Mononuclear cell (primary cell): Measurements from ENCODE around the gene PTPRK. TPM values are rescaled to one million over a fixed set of nuclear protein-coding genes. Genes with fewer than 3 reads are reported as not detected.

ENCODE experiments used
- H3K27me3 ChIP-seq: 2 replicates; pipeline ENCODE4 v1.6.0; 2011; ENCODE audit warnings: low read length, control low read depth; ENCODE audit not compliant: insufficient read depth
- H3K4me1 ChIP-seq: 2 replicates; pipeline ENCODE4 v1.5.1; 2011; ENCODE audit warnings: mild to moderate bottlenecking, low read length, control low read depth; ENCODE audit not compliant: insufficient read depth
- H3K4me3 ChIP-seq: 2 replicates; pipeline ENCODE4 v1.5.1; 2011; ENCODE audit warnings: mild to moderate bottlenecking, low read length, moderate library complexity
- H3K9me3 ChIP-seq: 2 replicates; pipeline ENCODE4 v1.5.1; 2011; ENCODE audit warnings: low read depth, mild to moderate bottlenecking, control low read depth, low read length
- total RNA-seq: library from RNA; depleted of rRNA; stranded (reverse); fragments of >200 nt; gene quantifications from one replicate; pipeline ENCODE4 v1.2.3, GENCODE V29; 2012

Gene PTPRK
- total RNA-seq, 1 donor, result 3.4 TPM

DNA sequence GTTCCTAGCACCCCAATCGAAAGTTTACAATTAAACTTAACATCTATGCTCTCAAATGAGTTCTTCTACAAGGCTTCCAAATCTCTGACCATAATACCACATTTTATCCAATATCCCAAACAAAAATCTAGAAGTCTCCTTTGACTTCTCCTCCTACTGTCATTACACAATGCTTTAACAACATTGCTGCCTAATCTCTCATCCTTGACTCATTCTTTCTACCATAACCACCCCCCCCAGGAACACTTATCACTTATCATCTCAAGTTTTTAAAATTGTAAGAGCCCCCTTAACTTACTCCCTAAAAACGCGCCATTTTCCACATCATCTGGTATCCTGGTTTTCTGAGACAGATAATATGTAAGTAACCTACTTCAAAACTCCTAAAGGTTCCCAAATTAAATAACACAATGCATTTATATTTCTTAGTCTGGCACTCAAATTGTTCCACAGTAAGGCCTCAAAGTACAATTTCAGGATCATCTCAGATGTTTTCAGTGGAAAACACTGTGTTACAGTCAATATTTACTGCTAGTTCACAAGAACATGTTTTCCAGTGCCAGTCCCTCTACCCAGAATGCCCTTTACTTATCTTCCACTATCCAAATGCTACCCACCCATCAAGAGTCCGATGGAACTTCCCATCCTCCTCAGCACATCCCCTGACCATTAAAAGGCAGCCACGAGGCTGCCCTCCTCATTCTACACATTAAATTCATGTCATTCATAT lies 311.4 kb downstream of the PTPRK start:
- Histone ChIP-seq H3K4me1 (no peaks in the 10 kb centered on the region), H3K27me3 (no peaks in the 10 kb centered on the region), H3K9me3 (no peaks in the 10 kb centered on the region), H3K4me3 (no peak overlapping the region)

DNA sequence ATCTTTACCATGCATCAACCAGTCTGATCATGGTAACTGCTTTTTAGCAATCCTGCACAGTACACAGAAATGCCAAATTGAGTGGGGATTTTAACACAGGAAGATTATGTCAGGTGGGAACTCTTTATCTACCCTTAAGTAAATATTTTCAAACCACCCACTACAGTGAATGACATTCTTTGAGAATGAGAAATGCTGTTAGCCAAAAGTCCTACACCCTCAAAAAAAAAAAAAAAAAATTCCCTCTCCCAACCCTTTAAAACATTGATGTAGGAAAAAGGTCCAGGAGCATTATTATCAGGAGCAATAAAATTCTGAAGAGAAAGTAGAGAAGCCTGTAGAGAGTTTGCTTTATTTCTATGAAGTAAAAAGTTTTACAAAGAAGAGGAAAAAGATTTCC lies 312.3 kb downstream of the PTPRK start:
- Histone ChIP-seq H3K9me3 (no peaks in the 10 kb centered on the region), H3K4me1 (no peaks in the 10 kb centered on the region), H3K27me3 (no peaks in the 10 kb centered on the region), H3K4me3 (no peak overlapping the region)

DNA sequence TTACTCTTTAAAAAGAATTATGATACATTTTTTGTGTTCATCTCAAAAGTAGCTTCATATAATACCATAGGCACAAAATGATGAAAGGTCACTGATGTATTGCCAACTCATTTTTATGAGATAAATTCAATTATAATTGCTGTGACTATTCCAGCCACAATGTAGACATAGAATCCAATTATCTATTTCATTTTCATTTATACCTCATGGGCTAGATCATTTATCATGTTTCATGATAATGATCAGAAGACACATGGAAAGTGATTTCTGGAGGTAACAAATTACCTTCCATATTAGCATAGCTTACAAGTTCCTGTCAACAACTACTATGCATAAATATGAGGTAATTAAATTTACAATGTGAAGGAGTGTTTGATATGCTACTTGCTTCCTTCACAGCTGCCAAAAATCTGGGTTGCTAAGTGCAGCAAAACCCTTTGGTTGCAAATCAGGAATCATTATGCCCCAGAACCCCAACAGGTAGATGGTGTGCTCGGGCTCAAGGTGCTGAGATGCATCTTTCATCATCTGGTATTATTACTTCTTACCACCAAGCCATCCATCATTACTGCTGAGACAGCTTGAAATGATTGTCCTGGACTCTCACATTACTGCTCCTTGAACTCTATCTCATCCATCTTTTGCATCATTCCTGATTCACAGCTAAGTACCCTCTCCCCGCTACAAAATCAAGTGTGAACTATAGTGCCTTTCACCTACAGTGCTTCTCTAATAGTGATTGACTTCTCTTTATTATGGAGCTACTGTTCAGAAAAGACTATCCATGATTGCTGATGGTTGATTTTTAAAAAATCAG lies 313.6 kb downstream of the PTPRK start:
- no peaks in the 10 kb centered on the region for H3K4me1 ChIP-seq
- no peaks in the 10 kb centered on the region for H3K9me3 ChIP-seq
- no peaks in the 10 kb centered on the region for H3K27me3 ChIP-seq
- no peak overlapping the region for H3K4me3 ChIP-seq

DNA sequence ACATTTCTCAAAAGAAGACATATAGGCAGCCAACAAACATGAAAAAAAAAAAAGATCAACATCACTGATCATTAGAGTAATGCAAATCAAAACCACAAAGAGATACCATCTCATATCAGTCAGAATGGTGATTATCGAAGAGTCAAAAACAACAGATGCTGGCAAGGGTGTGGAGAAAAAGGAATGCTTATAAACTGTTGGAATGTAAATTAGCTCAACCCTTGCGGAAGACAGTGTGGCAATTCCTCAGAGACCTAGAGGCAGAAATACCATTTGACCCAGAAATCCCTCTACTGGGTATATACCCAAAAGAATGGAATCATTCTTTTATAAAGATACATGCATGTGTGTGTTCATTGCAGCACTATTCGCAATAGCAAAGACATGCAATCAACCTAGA lies 315.8 kb downstream of the PTPRK start:
- H3K27me3 ChIP-seq, result no peaks in the 10 kb centered on the region
- no peaks in the 10 kb centered on the region for H3K4me1 ChIP-seq
- H3K9me3 ChIP-seq, result no peaks in the 10 kb centered on the region
- no peak overlapping the region for H3K4me3 ChIP-seq

DNA sequence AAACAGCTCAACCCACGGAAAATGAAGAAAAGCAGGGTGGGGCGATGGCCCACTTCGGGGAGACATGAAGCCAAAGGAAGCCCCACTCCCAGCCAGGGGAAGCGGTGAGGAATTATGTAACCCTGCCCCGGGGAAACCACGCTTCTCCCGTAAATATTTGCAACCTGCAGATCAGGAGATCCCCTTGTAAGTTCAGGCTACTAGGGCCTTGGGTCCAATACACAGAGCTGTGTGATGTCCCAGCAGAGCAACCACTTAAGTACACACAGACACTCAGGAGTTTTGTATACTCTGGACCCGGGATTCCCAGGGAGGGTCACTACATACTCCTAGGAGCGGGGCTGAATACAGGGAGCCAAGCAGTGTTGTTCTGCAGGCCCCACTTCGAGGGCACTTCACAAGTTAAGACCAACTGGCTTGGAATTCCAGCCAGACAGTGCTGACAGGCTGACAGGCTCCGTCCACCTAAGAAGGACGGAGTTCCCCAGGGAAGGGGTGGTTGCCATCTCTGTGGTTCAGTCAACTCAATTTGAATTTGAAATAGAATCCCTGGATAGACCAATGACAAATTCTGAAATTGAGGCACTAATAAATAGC lies 318.1 kb downstream of the PTPRK start:
- Histone ChIP-seq H3K4me3 (no peak overlapping the region), H3K4me1 (no peaks in the 10 kb centered on the region), H3K27me3 (no peaks in the 10 kb centered on the region), H3K9me3 (no peaks in the 10 kb centered on the region)

DNA sequence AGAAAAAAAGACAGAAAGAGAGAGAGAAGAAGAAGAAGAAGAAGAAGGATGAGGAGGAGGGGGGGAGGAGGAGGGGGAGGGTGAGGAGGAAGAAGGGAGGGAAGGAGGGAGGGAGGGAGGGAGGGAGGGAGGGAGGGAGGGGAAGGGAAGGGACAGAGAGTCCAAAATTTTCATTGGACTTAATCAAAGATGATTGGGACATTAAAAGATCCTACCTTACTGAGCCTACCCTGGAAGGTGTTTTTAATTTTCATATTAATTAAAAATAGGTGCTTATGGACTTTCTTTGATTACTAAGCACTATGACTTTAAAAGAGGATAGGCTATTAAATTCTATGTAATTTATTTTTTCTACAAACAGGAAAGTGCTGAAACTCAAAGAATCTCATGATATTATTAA lies 319.6 kb downstream of the PTPRK start:
- no peaks in the 10 kb centered on the region for H3K9me3 ChIP-seq
- no peaks in the 10 kb centered on the region for H3K4me1 ChIP-seq
- no peak overlapping the region for H3K4me3 ChIP-seq
- H3K27me3 ChIP-seq, result no peaks in the 10 kb centered on the region

DNA sequence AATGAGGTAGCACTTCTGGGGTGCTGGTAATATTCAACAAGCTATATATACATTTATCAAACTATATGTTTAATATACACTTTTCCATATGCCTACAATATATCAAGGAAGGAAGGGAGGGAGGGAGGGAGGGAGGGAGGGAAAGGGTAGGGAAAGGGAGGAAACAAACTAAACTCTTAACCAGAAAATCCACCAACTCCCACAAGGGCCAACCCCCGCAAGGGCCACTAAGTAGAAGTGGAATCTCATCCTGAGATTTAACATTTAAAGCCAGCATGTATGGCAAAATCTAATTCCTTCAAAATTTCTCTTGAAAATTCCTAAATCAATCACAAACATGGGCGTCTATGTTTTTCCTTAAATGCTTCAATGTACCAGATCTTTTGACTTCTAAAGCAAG lies 320.9 kb downstream of the PTPRK start:
- H3K4me1 ChIP-seq, result no peaks in the 10 kb centered on the region
- no peak overlapping the region for H3K4me3 ChIP-seq
- no peaks in the 10 kb centered on the region for H3K27me3 ChIP-seq
- H3K9me3 ChIP-seq, result no peaks in the 10 kb centered on the region

DNA sequence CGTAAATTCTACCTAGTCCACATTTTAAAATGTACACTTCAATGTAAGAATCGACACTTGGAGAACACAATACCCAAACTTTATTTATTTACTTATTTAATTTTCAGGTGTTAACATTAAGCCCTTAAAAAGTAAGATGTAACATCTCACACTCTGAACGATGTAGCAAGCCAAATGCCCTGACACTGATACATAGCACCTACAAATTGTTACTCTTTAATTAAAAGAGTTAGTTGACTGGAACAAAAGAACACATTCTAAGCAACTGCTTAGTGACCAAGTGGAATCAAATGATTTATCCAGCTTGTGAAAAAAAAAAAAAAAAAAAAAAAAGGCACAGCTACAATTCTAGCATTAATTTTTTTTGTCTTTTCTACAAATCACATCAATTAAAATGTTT lies 327.4 kb downstream of the PTPRK start:
- H3K4me1 ChIP-seq, result no peaks in the 10 kb centered on the region
- H3K9me3 ChIP-seq, result no peaks in the 10 kb centered on the region
- no peaks in the 10 kb centered on the region for H3K27me3 ChIP-seq
- no peak overlapping the region for H3K4me3 ChIP-seq

DNA sequence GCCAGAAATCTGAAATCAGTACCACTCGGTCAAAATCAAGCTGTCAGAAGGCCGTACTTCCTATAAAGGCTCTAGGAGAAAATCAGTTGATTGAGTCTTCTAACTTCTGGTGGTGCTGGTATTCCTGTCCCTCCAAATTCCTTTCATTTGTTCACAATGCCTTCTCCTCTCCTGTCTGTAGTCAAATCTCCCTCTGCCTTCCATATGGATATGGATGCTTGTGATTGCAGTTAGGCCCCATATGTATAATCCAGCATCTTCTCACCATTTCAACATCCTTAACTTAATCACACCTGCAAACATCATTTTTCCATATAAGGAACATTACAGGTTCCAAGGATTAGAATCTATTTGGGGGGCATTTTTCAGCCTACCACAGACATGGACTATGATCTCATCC lies 331.7 kb downstream of the PTPRK start:
- Histone ChIP-seq H3K27me3 (no peaks in the 10 kb centered on the region), H3K9me3 (no peaks in the 10 kb centered on the region), H3K4me1 (no peaks in the 10 kb centered on the region), H3K4me3 (no peak overlapping the region)

DNA sequence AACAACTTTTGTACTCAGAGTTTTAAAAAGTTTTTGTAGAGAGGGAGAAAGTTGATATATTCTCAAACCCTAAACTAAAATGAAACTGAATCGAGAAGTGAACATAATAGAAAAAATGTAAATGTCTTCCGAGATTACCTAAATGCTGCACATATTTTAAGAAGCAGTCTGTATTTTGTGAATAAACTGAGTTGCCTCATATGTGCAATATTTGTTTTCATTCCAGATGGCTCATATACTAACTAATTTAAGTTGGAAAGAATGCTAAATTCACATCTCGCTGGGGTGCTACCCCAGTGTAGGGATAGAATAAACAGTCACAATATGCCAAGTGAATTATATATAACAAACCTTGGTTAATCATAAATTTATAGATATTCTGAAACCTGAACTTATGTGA lies 333.7 kb downstream of the PTPRK start:
- no peaks in the 10 kb centered on the region for H3K4me1 ChIP-seq
- no peak overlapping the region for H3K4me3 ChIP-seq
- no peaks in the 10 kb centered on the region for H3K27me3 ChIP-seq
- no peaks in the 10 kb centered on the region for H3K9me3 ChIP-seq

DNA sequence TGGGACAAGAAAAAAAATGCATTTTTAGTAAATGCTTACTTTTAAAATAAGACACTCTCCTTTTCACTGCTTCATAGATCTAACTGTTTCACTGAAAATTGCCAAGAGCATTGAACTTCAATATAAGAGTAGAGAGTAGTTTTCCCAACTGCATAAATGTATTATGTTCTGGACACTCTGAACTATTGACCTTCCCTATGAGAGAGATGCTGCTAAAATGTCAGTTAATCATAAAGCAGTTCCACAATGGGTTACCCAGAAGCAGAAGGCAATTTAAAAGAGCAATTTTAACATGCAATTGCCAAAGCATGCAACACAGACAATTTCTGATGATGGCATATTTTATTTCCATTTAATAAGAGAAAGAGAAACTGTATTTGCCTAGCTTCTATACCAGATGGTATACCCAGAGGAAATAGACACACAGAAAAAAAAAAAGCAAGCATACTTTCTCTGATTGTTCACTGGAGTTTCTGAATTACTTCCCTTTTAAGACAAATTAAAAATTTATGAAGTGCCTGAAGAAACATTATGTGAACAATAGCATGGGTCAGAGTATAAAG lies 340.4 kb downstream of the PTPRK start:
- Histone ChIP-seq H3K4me3 (no peak overlapping the region), H3K4me1 (no peaks in the 10 kb centered on the region), H3K9me3 (no peaks in the 10 kb centered on the region), H3K27me3 (no peaks in the 10 kb centered on the region)

DNA sequence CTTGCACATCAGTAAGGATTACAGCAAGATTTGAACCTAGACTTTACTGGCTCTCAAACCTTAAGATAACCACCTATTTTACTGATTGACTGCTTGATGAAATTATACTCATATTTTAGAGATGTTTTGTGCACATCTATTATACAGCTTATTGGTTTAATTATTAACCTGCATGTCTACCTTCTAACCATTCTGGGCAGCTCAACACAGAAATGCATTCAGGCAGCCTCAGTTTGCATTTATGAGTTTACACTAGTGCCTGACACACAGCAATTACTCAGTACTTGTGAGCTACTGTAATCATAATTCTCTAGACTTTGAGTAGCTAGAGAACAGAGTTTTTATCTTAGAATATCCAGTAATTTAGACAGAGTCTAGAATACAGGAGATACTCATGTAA lies 345.7 kb downstream of the PTPRK start:
- Histone ChIP-seq H3K9me3 (no peaks in the 10 kb centered on the region), H3K27me3 (no peaks in the 10 kb centered on the region), H3K4me3 (no peak overlapping the region), H3K4me1 (no peaks in the 10 kb centered on the region)

DNA sequence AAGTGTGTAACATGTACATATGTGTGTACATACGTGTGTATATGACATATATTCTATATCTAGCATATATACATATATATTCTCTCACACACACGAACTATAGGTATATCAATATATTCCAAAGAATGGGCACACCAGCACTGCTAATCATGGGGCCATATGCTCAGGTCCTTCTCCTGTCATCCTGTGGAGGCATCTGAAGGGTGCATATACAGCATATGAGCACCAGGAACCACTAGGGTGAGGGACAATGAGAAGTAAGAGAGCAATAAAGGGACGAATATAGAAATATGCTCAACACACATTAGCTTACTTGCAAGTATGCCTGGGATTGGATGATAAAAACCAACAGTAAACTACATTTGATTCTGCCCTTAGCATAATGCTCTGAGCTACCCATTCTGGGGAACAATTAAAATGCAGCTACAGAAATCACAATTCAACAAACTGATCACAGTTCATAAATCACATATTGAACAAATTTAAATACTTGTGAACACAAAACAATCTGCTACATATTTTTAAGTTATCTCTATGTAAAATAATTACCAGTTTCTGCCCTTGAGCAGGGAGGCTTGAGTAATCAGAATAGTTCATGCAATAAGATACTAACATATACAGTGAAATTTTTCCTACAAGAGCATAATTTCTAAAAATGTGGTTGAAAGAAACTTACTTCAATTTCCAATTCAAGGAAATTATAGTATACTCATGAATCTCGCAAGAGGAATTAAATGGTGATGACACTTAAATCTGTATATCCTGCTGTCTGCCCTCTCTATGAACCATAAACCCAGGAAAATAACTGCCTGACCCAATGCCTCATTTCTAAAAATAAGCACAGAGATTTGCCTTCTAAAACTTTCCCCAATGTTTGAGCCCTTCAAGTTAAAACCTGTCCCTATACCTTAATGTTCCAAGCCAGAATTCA lies 347.4 kb downstream of the PTPRK start:
- Histone ChIP-seq H3K9me3 (no peaks in the 10 kb centered on the region), H3K4me3 (no peak overlapping the region), H3K27me3 (no peaks in the 10 kb centered on the region), H3K4me1 (no peaks in the 10 kb centered on the region)

DNA sequence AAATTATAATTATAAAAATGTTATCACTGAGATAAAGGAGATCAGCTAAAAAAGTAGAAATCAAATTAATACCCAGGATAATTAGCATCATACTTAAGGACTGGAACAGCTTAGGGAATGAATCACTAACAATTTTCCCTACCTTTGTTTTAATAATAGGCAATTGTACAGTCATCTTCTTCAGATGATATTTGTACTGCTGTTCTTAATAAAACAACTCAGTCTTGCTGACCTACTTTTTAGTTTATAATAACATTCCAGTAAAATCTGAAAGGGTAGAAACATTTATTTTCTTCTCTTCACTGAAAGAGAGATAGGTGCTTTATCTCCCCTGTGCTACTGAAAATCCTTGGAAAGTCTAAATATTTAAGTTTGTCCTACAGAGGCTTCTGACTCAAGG lies 348.3 kb downstream of the PTPRK start:
- Histone ChIP-seq H3K4me1 (no peaks in the 10 kb centered on the region), H3K4me3 (no peak overlapping the region), H3K27me3 (no peaks in the 10 kb centered on the region), H3K9me3 (no peaks in the 10 kb centered on the region)
